ENCODE results near the gene CCNI. TPM values are rescaled to one million over a fixed set of nuclear protein-coding genes. Genes with fewer than 3 reads are reported as not detected.
A peak's percentile ranks its signal among the peaks of the same experiment; 100 is the strongest.
"Not testable (repeated sequence)": the region's sequence is repeated elsewhere in the genome, so short reads cannot be mapped to it uniquely, and the experiment has no call there.

Gene CCNI
- total RNA-seq, 1 experiment from 2014 or later: 155 TPM

DNA sequence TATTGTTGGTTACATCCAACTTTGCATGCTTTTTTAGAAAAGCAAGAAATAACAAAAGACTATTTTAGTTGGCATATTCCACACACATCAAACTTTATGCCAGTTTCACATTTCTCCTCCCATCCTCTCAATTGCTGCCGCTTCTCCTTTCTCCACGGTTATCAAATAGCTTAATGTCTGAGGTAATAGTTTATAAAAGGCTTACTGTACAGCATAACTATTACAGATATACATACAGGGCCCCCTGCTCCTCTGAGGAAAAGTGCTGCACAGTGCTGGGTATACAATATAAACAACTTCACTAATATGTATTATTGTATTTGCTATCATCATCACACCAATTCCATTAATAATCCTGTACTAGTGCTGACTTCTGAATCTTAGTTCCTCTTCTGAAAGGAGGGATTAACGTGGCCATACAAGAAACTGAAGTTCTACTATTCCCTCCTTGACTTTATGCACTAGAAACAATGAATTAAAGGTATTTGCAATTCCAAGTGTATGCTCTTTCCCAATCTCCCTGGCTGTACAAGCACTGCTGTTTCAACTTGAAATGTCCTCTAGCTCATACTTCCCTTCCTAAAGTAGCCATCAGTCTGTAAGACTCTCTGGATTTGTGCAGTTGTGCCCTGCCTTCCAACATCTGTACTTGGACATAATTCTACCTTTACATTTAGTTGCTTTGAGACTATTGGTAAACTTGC, 2.5 kb downstream of the CCNI start:
- H3K79me2 ChIP-seq (ENCODE audit: low read depth): peaks cover 57% of the 10 kb centered on the region
- intact Hi-C loops (cut with micrococcal nuclease; ENCODE audit: unreplicated experiment): no loop called here
- CTCF ChIA-PET: no interaction called here
- H3K4me2 ChIP-seq: peak overlapping the region; percentile 79
- BruUV-seq (replicated peaks): no TSS peak
- TF ChIP-seq, protein P1, sequence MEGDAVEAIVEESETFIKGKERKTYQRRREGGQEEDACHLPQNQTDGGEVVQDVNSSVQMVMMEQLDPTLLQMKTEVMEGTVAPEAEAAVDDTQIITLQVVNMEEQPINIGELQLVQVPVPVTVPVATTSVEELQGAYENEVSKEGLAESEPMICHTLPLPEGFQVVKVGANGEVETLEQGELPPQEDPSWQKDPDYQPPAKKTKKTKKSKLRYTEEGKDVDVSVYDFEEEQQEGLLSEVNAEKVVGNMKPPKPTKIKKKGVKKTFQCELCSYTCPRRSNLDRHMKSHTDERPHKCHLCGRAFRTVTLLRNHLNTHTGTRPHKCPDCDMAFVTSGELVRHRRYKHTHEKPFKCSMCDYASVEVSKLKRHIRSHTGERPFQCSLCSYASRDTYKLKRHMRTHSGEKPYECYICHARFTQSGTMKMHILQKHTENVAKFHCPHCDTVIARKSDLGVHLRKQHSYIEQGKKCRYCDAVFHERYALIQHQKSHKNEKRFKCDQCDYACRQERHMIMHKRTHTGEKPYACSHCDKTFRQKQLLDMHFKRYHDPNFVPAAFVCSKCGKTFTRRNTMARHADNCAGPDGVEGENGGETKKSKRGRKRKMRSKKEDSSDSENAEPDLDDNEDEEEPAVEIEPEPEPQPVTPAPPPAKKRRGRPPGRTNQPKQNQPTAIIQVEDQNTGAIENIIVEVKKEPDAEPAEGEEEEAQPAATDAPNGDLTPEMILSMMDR (conservative IDR thresholded peaks at IDR 0.05): no peak
- TF ChIP-seq EZH2 (IDR thresholded peaks at IDR 0.05; ENCODE audit: low read depth): no peak
- H3K36me3 ChIP-seq (ENCODE audit: low read depth): no peaks in the 10 kb centered on the region
- H2AFZ ChIP-seq: no peak overlapping the region
- peaks cover 10% of the 10 kb centered on the region; the same call in 1 of the 2 replicates for H4K20me1 ChIP-seq (ENCODE audit: insufficient read depth)
- H3K4me1 ChIP-seq (replicated peaks; ENCODE audit: insufficient read depth): no peaks in the 10 kb centered on the region
- H3K4me3 ChIP-seq: peak overlapping the region; percentile 49; the same call in 1 of the 2 replicates
- H3K9me2 ChIP-seq (ENCODE audit: insufficient read depth): no peaks in the 10 kb centered on the region
- no peaks in the 10 kb centered on the region for H3K27me3 ChIP-seq (ENCODE audit: insufficient read depth, low read depth)
- POLR2A ChIA-PET (ENCODE audit: unreplicated experiment): interaction anchor here (0.7 kb wide), 1 partner anchor 87 kb away, joined by 4 read pairs; no protein-coding TSS in a partner anchor
- no peaks in the 10 kb centered on the region for H3K9me3 ChIP-seq (ENCODE audit: insufficient read depth, low read depth)
- DNase-seq: no peak
- H3F3A ChIP-seq (ENCODE audit: insufficient read depth, low read depth): no peaks in the 10 kb centered on the region
- no peak overlapping the region for H3K27ac ChIP-seq

DNA sequence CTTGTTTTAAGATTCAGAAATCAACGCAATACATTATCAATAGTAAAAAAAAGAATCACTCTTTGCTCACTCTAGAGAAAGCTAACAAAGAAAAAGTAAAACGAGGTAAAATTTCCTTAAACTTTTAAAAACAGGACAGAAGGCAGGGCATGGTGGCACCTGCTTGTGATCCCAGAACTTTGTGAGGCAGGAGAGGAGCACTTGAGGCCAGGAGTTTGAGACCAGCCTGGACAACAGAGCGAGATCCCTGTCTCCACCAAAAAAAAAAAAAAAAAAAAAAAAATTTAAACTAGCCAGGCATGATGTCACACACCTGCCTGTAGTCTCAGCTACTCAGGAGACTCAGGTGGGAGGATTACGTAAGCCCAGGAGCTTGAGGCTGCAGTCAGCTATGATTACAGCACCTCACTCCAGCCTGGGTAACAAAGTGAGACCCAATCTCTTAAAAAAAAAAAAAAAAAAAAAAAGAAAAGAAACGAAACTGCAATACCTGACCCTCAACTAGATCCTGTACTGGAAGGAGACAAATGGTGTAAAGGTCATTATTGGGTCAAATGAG, 3.5 kb downstream of the CCNI start:
- peak; percentile 29 to 67 for DNase-seq
- no peaks in the 10 kb centered on the region for H3K36me3 ChIP-seq (ENCODE audit: low read depth)
- no peaks in the 10 kb centered on the region for H3F3A ChIP-seq (ENCODE audit: insufficient read depth, low read depth)
- BruUV-seq (replicated peaks): no TSS peak
- no peak overlapping the region for H2AFZ ChIP-seq
- H3K9me2 ChIP-seq (ENCODE audit: insufficient read depth): no peaks in the 10 kb centered on the region
- no peaks in the 10 kb centered on the region for H3K4me1 ChIP-seq (replicated peaks; ENCODE audit: insufficient read depth)
- H3K4me2 ChIP-seq: peak overlapping the region; percentile 79
- ChIA-PET POLR2A (ENCODE audit: unreplicated experiment) (interaction anchor here (0.5 to 0.7 kb wide), 9 partner anchors 9 to 1497 kb away, joined by 3 to 26 read pairs (median 9); no protein-coding TSS in a partner anchor), CTCF (no interaction called here)
- no peak for TF ChIP-seq EZH2 (IDR thresholded peaks at IDR 0.05; ENCODE audit: low read depth)
- TF ChIP-seq, protein P1 (conservative IDR thresholded peaks at IDR 0.05): no peak
- no peak overlapping the region for H3K4me3 ChIP-seq
- no peaks in the 10 kb centered on the region for H3K9me3 ChIP-seq (ENCODE audit: insufficient read depth, low read depth)
- H4K20me1 ChIP-seq (ENCODE audit: insufficient read depth): peaks cover 10% of the 10 kb centered on the region; the same call in 1 of the 2 replicates
- intact Hi-C loops (cut with micrococcal nuclease; ENCODE audit: unreplicated experiment): no loop called here
- peaks cover 57% of the 10 kb centered on the region for H3K79me2 ChIP-seq (ENCODE audit: low read depth)
- no peaks in the 10 kb centered on the region for H3K27me3 ChIP-seq (ENCODE audit: insufficient read depth, low read depth)
- no peak overlapping the region for H3K27ac ChIP-seq

DNA sequence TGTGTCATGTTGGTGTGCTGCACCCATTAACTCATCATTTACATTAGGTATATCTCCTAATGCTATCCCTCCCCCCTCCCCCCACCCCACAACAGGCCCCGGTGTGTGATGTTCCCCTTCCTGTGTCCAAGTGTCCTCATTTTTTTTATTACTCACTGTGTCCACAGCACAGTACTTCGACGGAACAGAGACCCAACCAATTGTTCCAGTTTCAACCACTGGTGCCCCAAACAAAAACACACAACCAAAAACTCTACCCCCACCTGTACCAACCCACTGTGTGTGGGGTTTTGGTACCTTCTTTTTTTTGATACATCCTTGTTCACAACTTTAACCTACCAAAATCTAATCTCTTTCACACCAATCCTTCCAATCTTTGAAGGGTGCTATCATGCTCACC, 6.3 kb downstream of the CCNI start:
- H3K36me3 ChIP-seq (ENCODE audit: low read depth); intact Hi-C loops (cut with micrococcal nuclease; ENCODE audit: unreplicated experiment); POLR2A ChIA-PET (ENCODE audit: unreplicated experiment); H3K9me3 ChIP-seq (ENCODE audit: insufficient read depth, low read depth); BruUV-seq (replicated peaks); H3K4me3 ChIP-seq; H3K4me1 ChIP-seq (replicated peaks; ENCODE audit: insufficient read depth); H3K27ac ChIP-seq; DNase-seq; H3K9me2 ChIP-seq (ENCODE audit: insufficient read depth); H4K20me1 ChIP-seq (ENCODE audit: insufficient read depth); H3K4me2 ChIP-seq; H3K27me3 ChIP-seq (ENCODE audit: insufficient read depth, low read depth); H3F3A ChIP-seq (ENCODE audit: insufficient read depth, low read depth); H2AFZ ChIP-seq: not testable (repeated sequence)
- CTCF ChIA-PET: interaction anchor here (0.6 to 1.3 kb wide), 3 partner anchors 20 to 121 kb away, joined by 4 to 8 read pairs (median 5); no protein-coding TSS in a partner anchor
- H3K79me2 ChIP-seq (ENCODE audit: low read depth): peaks cover 52% of the 10 kb centered on the region
